Right kidney (tissue), 1 donor: ENCODE data around the gene CETP.
"Not testable (repeated sequence)": the region's sequence is repeated elsewhere in the genome, so short reads cannot be mapped to it uniquely, and the experiment has no call there.

Experiments used
- DNase-seq: peaks from one replicate; pipeline ENCODE4 v3.0.0-alpha.2; 2016

Gene CETP

DNA sequence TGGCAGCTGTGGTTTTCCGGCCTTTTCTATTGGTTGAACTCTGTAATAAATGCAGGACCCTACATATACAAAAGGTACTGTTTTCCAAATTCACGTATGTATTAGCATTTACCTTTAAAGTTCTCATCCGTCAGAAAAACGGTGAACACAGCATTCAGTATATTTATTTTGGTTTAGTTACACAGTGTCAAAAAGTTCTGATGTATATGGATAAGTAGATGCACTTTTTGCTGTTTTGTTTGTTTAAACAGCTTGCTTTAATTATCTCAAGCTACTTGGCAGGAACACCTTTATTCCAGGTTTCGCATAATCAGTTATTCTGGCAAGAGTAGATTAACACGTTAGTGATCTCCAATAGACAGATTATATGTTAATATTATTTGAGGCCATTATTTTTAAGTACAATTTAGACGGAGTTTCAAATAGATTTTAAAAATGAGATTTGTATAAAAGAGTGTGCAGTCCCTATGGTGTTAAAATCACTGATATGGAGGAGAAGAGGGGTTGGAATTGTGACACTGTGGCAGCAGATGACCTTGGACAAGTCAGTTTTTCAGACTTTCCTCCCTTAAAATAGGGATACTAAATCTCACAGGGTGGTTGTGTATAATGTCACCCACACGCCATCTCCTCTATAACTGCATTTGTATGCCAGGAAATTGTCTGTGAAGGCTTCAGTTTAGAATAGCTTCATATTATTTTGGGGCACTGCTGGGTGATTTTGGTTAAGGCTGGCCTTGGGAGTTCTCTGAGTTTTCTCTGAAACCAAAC is 27.7 kb upstream of the CETP start:
- no peak for DNase-seq

DNA sequence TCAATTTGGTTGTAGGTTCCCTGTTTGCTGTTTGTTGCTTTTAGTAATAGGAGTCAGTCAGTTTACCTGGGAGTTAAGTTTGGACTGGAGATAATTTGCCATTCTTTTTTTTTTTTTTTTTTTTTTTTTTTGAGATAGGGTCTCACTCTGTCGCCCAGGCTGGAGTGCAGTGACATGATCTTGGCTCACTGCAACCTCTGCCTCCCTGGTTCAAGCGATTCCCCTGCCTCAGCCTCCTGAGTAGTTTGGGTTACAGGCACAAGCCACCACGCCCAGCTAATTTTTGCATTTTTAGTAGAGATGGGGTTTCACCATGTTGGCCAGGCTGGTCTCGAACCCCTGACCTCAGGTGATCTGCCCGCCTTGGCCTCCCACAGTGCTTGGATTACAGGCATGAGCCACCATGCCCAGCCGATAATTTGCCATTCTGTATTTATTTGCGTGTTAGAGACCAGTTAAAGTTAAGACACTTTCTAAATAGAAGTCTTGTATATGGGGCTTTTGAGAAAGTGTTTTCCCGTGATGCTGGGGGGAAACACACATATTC is 27.1 kb upstream of the CETP start:
- not testable (repeated sequence) for DNase-seq

GRCh38 chr16:56935201-56935600 is 26.5 kb upstream of the CETP start:
- DNase-seq = no peak

DNA sequence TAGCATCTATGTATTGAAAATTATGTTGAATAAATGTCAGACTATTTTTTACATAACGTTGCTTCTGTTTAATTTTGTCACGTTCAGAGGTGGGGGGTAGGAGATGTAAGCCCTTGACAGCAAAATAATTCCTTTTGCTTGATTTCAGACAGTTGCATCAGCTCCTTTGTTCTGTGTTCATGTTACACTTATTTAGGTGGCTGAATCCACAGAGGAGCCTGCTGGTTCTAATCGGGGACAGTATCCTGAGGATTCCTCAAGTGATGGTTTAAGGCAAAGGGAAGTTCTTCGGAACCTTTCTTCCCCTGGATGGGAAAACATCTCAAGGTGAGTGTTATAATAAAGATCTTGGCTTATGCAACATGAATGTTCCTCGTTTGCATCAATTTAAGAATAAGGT is 25.3 kb upstream of the CETP start:
- DNase-seq = no peak

DNA sequence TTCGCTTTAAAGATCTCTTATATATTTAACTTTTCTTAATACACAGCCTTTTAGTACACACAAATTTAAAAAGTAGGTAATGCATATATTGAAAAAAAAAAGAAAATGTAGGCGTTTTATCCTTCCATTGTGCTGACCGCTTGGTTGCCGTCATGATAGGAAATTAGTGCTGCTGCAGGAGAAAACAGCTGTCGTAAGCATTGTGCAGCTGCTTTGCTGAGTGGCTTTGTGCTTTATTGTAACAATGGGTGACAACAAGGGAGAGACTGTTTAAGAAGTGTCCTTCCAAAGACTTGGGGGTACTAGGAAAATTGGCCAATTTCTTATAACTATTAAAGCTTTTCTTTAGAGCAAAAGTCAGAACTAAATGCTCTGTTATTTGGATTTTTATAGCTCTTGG is 24.8 kb upstream of the CETP start:
- DNase-seq = no peak

- DNase-seq = no peak
Measured at GRCh38 chr16:56938664-56939513, 22.9 kb upstream of the CETP start.

DNA sequence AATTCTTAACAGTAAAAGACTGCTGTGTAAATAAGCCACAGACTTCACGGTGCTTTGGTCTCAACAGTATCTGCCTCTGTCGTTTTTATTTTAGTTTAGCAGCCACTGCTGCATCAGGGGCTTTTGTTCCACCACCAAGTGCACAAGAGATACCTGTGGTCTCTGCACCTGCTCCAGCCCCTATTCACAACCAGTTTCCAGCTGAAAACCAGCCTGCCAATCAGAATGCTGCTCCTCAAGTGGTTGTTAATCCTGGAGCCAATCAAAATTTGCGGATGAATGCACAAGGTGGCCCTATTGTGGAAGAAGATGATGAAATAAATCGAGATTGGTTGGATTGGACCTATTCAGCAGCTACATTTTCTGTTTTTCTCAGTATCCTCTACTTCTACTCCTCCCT is 21.9 kb upstream of the CETP start:
- DNase-seq = no peak

- DNase-seq = no peak
Measured at GRCh38 chr16:56941092-56941491, 20.7 kb upstream of the CETP start.

DNA sequence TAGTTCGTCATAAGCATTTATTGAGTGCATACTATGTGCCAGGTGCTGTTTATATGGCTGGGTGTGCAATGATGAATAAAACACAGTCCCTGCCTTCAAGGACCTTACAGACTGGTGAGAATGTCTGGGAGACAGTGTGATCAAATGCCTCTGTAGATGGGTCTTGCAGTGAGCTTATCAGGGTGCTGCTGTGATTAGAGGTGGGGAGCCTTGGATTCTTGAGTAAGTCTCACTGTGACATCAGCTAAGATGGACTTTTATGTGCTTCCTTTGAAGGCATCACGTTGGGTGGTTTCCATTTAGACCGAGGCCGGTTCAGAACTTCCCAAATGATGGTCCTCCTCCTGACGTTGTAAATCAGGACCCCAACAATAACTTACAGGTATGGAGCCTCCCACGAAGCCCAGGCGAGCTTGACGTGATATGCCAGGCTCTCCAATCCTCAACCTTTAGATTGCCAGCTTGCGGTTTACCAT is 19.9 kb upstream of the CETP start:
- no peak for DNase-seq

- no peak for DNase-seq
Measured at GRCh38 chr16:56943761-56944375, 17.9 kb upstream of the CETP start.

- no peak for DNase-seq
Measured at GRCh38 chr16:56944954-56945839, 16.6 kb upstream of the CETP start.

- DNase-seq = no peak
Measured at GRCh38 chr16:56945847-56946527, 15.8 kb upstream of the CETP start.

GRCh38 chr16:56946767-56947603 is 14.8 kb upstream of the CETP start:
- no peak for DNase-seq

DNA sequence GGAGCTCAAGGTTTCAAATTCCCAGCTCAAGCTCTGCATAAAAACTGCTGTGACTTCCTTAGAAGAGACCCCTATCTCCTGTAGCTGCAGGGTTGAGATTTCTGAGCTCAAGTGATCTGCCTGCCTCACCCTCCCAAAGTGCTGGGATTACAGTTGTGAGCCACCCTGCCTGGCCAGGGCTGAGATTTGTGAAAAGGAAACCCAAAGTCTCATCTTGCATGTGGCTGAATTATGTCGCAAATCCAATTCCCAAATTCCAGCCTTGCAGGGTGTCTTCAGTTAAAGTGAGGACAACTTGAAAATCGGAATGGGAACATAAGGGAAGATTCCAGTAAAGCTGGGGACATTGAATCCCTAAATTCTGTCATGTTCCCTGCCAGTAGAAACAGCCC is 14.2 kb upstream of the CETP start:
- DNase-seq = no peak

GRCh38 chr16:56948234-56948633 is 13.5 kb upstream of the CETP start:
- DNase-seq = no peak

GRCh38 chr16:56950051-56950450 is 11.7 kb upstream of the CETP start:
- DNase-seq = no peak

GRCh38 chr16:56950455-56950854 is 11.3 kb upstream of the CETP start:
- DNase-seq = no peak

GRCh38 chr16:56950881-56951771 is 10.6 kb upstream of the CETP start:
- DNase-seq = no peak

DNA sequence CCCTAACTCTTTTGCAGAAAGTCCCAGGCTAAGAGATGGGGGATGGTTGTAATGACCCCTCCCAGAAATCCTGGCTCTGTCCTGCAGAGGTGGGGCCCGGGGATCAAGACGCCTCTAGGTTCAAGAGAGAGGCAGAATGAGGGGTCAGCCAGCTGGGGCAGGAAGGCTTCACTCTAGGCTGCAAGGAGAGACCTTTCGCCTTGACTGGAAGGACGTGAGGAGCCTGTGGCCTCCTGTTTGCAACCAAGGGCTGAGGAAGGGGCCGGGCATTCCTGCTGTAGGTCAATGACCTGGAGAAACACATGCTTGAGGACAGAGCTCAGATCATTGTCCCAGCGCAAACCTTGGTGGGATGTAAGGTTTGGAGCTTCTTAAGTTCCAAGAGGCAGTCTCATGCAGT is 8.7 kb upstream of the CETP start:
- no peak for DNase-seq
